Activated CD4-positive, alpha-beta T cell treated with anti-CD3 and anti-CD28 coated beads for 4 hours (primary cell): ENCODE measurements around the gene GRPEL2.
A peak's percentile ranks its signal among the peaks of the same experiment; 100 is the strongest.

Source experiments
- DNase-seq, 2 donors: peaks; one replicate each; pipeline ENCODE4 v3.0.0-alpha.2; 2020

The GRPEL2 gene

DNA sequence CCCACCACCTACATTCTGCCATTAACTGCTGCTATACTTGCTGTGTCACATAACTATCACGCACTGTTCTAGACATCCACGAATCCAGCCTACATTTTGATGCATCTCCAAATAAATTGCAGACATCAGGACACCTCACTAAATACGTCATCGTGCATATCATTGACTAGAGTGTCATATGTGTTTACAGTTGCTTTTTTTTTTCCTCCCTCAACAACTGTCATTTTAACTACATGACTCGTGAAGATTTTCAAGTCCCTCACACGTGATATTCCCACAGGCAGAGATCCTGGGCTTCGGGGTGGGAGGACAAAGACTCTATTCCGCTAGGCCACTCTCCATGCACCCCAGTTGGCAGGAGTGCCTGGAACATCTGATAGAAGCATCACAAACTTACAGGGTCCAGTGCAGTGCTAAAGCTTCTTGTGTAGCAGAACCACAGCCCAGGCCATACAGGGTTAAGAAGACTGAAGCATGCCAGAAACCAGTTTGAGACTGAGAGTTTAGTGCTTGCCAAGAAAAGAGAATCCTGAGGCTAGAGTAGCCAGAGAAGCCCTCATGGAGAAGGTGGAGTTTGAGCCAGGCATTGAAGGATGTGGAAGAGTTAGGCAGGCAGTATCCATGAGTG is 13.7 kb downstream of the GRPEL2 start:
- DNase-seq: no peak

DNA sequence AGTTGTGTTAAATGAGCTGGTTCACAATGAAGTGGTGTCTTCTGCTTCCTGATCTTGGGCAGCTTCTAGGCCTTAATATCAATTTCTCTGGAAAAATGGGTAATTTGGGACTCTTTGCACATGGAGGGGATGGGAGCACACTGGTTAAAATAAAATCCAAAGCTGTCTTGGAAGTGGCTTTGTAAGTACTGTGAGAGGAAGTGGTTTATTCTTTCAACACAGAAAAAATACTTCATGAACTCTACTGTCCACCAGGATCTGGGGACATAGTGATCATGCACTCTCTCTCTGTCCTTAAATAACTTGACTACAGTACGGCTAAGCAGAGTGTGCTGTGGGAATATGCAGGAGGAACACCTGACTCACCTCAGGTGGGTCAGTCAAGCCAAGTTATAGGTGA is 15.0 kb downstream of the GRPEL2 start:
- DNase-seq: no peak

DNA sequence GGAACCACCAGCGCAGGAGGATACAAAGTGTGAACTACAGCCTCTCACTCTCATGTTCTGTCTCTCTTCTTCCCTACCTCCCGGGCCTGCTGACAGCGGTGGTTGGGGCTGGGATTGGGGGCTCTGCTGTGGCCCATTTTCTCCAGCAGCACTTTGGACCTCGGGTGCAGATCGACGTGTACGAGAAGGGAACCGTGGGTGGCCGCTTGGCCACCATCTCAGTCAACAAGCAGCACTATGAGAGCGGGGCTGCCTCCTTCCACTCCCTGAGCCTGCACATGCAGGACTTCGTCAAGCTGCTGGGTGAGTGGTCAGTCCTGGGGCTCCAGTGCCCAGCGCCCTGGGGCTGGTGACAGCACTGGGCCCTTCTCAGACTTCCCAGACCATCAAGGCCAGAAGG is 17.2 kb downstream of the GRPEL2 start:
- no peak for DNase-seq

DNA sequence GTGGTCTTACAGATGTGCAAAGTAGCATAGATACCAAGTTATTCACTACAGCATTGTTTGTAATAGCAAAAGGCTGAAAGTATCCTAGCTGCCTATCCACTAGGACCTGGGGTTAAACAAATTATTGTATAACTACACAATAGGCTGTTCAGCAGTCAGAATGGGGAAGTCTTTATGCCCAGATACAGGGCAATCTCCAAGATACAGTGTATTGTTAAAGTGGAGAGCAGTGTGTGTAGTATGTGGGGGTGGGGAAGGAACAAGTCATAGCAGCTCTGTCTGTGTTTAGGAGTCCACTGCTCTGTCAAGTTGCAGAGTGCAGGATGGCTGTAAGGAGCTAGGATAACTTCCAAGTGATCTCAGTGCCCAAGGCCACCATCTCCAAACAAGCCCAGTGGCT is 18.1 kb downstream of the GRPEL2 start:
- no peak for DNase-seq

DNA sequence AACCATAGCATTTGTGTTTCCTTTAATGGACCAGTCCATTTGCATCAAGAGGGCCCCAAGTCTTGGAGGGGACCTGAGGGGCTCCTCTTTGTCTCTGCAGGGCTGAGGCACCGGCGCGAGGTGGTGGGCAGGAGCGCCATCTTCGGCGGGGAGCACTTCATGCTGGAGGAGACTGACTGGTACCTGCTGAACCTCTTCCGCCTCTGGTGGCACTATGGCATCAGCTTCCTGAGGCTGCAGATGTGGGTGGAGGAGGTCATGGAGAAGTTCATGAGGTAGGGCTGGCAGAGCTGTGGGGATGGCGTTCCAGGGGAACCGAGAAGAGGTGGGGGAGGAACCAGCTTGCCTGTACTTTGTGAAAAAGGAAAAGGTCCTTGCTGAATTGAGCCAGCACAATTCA is 18.6 kb downstream of the GRPEL2 start:
- DNase-seq: no peak

DNA sequence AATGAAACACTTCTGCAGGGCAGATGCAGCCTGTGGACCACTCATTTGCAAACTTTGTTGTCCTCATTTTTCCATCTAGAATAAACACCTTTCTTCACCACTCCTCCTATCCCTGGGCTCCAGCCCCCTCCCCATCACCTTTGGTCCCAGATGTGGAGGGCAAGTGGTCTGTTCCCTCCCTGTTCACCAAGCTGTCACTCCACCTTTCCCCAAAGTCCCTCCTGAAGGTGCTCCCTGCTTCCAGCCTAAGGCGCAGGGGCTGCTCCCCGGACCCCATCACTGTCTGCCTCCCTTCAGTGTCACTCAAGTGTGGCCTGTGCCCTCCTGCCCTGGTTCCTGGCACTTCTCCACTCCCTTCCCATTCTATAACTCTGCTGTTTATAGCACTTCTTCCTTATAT is 19.4 kb downstream of the GRPEL2 start:
- no peak for DNase-seq

DNA sequence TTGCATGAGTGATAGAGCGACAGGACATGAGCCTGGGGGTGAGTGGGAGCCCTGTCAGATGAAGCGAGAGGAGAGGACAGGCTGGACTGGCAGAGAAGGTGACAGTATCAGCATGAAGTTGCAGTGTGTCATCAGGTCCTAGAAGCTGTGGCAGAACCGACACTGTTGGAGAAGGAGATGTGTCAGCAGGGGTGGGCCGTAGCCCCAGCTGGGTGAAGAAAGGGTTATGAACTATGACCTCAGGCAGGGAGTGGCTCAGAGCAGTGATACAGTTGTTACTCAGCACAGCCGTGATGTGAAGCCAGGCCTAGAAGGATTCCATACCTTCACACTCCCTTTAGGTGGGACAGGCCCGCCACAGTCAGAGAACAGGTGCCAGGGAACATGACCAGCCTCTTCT is 20.1 kb downstream of the GRPEL2 start:
- no peak for DNase-seq

DNA sequence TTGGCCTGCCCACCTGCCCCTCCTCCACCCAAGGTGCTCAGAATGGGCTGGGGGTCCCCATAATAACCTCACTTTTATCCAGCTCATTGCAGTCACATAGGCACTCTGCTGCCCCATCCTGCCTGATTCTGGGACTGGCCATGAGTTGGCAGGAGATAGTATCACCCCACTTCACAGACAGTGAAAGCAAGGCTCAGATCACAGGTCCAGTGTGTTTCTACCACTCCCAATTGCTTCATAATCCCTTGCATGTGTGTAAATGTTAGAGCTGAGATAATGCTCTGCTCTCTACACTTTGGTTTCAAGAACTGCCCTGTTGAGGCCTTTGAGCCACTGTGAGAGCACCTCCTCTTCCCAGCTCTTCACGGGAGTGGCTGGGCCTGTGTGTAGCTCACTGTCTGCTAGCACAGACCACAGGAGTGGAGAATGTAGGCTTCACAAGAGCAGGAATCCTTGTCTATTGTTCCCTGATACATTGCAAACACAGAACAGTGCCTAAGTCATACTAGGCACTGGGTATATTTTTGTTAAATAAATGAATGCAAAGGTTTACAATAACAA is 20.9 kb downstream of the GRPEL2 start:
- DNase-seq: no peak

DNA sequence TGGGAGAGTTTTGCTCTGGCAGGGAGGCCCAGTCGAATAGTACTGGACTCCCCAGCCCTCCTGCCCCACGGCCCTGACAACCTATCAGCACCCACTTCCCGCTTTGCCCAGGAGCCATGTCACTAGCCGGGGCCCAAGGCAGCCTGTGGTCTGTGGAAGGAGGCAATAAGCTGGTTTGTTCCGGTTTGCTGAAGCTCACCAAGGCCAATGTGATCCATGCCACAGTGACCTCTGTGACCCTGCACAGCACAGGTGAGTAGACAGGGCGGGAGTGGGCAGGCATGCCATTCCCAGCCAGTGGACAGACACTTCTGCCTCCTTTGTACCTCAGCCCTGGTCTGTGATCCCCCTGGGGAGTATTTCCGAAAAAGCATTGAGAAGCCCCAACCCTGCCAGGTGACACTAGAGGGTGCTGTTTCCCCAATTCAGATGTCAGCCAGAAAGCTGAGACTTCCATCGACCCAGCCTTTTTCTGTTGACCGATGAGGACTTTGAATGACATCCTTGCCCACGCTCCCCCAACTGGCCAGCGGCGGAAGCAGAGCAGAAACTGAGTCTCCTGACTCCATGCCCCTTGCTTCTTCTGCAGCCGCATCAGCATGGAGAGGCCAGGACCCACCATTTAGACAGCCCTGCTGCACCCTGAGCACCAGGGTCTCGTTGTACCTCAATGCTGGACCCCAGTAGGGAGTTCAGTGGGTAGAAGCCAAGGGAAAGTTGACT is 22.1 kb downstream of the GRPEL2 start:
- peak; percentile 40 to 67 for DNase-seq

DNA sequence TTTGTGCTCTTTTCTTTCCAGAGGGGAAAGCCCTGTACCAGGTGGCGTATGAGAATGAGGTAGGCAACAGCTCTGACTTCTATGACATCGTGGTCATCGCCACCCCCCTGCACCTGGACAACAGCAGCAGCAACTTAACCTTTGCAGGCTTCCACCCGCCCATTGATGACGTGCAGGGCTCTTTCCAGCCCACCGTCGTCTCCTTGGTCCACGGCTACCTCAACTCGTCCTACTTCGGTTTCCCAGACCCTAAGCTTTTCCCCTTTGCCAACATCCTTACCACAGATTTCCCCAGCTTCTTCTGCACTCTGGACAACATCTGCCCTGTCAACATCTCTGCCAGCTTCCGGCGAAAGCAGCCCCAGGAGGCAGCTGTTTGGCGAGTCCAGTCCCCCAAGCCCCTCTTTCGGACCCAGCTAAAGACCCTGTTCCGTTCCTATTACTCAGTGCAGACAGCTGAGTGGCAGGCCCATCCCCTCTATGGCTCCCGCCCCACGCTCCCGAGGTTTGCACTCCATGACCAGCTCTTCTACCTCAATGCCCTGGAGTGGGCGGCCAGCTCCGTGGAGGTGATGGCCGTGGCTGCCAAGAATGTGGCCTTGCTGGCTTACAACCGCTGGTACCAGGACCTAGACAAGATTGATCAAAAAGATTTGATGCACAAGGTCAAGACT is 22.8 kb downstream of the GRPEL2 start:
- DNase-seq: no peak

DNA sequence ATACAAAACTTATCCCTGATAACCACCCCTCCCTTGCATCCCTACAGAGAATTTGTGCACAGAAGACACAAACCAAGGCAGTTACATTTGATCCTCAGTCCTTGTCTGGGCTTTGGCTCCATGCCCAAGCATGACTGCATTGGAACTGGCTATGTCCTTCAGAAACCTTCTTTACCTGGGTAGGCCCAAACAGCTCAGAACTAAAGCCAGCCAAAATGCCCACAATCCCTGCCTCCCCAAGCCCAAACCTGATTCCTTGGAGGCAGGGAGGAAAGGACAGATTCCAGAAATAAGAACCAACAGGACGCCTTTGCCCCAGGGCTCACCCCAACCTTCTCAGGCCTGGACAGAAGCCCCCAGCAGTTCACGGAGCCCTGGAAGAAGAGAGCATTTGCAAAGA is 25.6 kb downstream of the GRPEL2 start:
- no peak for DNase-seq

DNA sequence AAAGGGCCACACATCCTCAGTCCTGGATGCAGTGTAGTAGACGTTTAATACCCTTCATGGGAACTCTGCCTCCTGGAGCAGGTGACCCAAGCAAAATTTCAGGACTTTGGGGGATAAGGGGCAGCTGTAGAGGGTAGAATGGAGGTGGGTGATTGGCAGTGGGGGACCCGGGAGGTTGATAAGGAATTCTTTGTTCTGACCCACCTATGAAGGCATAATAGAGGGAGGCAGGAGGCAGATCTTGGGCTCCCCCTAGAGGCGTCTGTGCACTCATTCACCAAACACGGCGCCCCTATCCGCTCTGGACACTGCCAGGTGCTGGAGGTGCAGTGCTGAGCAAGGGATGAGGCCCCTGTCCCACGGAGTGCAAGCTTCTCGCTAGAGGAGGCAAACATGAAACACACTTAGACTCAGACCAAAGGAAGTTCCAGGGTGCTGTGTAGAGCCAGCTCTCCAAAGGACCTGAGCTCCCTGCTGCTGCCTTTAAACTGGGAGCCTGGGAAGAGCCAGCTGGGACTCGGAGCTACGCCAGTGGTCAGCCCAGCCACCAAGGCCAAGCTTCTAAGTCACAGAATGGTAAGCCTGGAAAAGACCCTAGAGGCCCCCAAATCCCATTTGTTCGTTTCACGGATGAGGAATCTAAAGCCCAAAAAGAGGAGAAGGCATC is 26.1 kb downstream of the GRPEL2 start:
- DNase-seq: peak; percentile 70 to 77

DNA sequence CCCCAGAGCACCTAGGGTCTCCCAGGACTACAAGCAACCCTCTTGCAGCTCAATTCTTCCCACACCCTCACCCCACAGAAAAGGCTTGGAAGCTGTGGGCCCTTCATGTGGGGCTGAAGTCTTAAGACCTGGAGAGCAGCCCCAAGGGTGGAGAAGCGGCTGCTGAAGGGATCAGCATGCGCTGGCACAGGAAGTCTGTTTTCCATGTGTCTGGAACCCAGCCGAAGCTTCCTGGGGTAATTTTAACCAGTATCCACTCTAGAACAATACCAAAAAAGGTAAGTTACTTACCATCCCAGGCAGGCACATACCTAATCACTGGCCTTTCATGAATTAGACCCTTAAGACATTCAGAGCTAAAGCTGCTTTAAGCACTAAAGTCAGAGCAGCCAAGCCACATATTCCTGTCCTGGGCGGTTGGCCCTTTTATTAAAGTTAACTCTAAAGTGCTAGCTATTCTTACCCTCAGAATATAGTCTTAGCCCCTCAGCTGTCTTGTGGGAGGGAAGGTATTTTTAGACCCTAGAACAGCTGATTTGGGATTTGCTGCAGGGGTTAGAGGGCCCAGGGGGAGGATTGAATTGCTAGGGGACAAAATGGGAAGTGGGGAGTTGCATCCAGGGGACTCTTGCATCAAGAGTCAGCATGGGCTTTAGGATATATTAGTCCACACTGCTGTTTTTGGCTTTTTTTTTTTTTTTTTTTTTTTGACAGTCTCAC is 26.9 kb downstream of the GRPEL2 start:
- DNase-seq: no peak

DNA sequence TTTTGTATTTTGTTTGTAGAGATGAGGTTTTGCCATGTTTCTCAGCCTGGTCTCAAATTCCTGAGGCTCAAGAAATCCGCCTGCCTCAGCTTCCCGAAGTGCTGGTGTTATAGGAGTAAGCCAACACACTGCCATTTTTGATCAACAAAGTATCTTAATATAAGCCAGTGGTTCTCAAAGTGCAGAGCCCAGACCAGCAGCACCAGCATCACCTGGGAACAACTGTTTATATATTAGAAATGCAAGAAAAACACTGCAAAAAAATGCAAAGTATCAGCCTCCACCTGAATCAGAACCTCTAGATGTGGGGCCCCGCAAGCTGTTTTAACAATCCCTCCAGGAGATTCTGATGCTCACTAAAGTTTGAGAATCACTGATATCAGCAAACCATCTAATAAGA is 27.6 kb downstream of the GRPEL2 start:
- no peak for DNase-seq

DNA sequence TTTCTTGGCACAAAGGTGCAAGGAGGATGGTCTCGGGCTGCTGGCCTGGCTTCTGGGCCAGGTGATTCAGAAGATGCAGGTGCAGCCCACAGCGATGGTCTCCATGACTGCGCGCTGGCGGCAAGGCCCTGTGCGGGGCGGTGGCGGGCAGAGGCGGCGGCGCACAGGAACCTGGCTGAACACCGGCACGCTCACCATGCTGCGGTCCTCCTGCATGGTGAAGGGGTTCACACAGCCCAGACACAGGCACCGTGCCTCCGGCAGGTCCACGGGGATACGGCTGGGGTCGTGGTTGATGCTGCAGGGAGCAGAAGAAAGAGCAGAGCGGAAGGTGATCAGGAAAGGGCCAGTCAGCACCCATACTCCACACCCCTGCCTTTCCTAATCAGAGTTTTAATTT is 29.0 kb downstream of the GRPEL2 start:
- DNase-seq: no peak

DNA sequence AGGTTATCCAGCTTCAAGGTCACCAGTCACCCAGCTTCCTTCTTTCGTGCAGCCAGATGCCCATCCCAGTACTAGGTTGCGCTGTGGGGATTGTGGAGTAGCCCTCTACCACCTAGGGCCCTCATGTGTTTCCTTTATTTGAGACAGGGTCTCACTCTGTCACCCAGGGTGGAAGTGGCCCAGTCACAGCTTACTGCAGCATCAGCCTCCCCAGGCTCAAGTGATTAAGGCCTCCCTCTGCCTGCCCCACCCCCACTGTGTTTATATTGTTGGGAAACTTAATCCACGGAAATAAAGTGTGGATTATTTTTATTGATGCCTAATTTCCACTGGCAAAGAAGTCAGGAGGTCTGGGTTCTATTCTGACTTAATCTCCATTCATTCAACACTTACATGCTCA is 29.5 kb downstream of the GRPEL2 start:
- no peak for DNase-seq

DNA sequence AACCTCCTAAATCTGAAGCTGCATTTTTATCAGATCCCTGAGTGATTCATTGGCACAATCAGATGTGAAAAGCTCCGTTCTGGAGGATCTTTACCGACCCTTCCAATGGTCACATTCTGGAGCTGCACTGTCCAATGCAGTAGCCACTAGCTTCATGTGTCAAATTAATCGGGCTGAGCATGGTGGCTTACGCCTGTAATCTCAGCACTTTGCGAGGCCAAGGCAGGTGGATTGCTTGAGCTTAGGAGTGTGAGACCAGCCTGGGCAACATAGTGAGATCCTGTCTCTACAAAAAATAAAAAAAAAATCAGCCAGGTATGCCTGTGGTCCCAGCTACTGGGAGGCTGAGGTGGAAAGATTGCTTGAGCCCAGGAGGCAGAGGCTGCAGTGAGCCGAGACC is 30.1 kb downstream of the GRPEL2 start:
- DNase-seq: no peak

DNA sequence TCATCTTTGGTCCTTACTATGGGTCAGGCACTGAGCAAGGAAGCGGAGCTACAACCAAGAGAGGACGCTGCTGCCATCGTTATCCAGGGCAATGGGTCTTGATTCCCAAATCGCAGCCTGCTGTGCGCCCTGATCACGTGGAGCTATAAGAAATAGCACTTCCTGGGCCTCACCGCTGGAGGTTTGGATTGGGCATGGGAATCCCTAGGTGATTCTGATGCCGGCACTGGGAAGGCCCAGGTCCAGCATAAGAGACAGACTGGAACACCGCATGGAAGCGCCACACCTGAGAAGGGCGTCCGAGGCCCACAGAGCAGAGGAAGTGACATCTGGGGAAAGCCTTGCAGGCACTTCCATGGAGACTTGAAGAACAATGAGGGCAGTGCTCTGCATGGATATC is 30.8 kb downstream of the GRPEL2 start:
- no peak for DNase-seq

DNA sequence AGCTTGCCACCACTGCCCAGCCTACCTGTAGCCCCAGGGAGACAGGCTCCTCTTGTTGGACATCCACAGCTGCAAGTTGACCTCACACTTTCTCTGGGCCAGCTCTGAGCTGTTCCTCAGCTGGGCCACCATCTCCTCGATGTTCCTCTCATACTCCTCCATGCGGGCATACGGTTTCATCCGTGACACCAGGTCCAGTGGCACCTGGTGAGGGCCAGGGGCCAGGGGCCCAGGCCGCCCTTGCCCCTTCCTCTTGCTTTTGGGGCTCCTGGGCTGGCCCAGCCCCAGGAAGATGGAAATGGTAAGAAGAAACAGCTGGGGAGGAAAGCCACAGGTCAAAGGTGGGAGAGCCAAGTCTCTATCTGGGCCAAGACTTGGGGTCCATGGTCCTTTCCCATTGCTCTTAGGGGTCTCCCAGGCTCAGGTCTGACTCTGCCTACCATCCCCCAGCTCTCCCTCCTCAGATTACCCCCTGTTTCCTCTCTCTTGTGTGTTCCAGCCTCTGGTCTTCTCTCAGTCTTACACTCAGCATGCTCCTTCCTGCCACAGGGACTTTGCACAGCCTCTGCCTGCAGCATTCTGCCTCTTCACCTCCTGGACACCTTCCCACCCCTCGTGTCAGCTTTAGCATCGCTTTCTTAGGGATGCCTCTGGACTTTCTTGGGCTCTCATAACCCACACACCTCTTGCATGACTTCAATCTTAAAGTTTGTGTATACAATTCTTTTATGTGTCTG is 31.6 kb downstream of the GRPEL2 start:
- no peak for DNase-seq

DNA sequence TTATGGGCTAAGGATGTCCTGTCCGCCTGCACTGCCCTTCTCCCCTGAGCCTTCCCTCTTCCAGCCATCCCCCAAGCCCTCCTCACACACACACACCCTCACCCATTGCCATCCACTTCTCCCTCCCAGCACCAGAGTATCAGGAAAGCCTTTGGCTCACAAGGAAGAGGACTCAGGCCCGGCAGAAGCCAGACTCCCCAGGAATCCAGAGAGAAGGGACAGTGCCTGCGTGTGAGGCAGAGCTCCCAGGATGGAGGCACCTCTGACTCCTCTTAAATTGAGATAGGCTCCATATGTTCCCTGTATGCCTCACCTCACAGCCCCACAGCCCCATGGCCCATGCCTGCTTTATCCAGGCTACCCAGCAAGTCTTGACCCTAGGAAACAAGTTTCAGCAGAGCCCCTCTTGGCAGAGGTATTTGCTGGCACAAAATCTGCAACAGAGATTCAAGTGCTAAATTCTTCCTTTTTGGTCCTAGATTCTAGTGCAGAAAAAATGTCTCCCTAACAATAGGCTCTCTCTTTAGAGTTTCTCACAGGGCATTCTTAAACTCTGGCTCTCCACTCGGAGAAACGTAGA is 33.0 kb downstream of the GRPEL2 start:
- DNase-seq: no peak

DNA sequence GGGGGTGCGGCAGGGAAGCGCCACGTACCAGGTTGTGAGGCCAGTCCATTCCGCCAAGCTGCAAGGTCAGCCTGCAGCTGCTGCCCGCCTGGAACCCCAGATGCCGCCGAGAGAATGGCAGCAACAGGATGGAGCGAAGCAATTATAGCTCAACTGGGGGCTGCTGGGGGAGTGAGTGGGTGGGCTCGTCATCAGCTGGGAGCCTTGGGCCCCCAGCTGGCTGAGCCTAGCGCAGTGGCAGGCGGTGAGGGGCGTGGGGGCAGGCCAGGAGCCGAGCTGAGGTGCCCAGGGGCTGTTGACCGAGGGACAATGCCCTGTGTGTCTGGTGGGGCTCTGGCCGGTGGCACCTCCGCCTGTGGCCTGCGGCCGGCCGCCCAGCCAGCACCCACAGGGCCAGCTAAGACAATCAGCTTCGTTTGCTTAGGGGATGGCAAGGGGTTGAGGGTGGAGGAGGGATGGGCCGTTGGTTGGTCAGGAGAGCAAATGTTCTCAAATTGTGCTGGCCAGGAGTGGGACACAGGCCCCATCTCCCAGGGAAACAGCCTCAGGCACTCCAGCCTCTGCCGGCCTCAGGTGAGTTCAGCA is 34.0 kb downstream of the GRPEL2 start, which contains the start of gene IL17B:
Gene IL17B, minus strand, starts transcription at position 116 of the 585 bp plus-strand sequence. Its CDS starts 67 bp downstream, at position 49.
- DNase-seq: no peak
